SK-N-SH treated with all-trans-retinoic acid at 6 μM for 48 hours (cell line): ENCODE data around the gene MLH1.
A peak's percentile ranks its signal among the peaks of the same experiment; 100 is the strongest.

Experiments used
- ATAC-seq: fragments of 200-7000 bp; cut with Tn5 transposase; 3 replicates; pipeline ENCODE4 v1.9.1; 2020; ENCODE audit warnings: mild to moderate bottlenecking, moderate library complexity
- CSDC2 ChIP-seq: fragments of 250-450 bp; sonication (Bioruptor Pico); IDR thresholded peaks from 2 replicates; pipeline ENCODE4 v1.5.0; 2020; ENCODE audit warnings: mild to moderate bottlenecking, moderate library complexity
- ESRRG ChIP-seq: fragments of 250-450 bp; sonication (Bioruptor Pico); IDR thresholded peaks from 2 replicates; pipeline ENCODE4 v1.6.1; 2021; ENCODE audit warnings: mild to moderate bottlenecking
- GLIS3 ChIP-seq: fragments of 250-450 bp; sonication (Bioruptor Pico); IDR thresholded peaks from 2 replicates; pipeline ENCODE4 v1.5.0; 2020; ENCODE audit warnings: mild to moderate bottlenecking, moderate library complexity
- ISL1 ChIP-seq: fragments of 250-450 bp; sonication (Bioruptor Pico); IDR thresholded peaks from 2 replicates; pipeline ENCODE4 v2.1.2; 2022; ENCODE audit warnings: mild to moderate bottlenecking, moderate library complexity
- OSR1 ChIP-seq: fragments of 250-450 bp; sonication (Bioruptor Pico); IDR thresholded peaks from 2 replicates; pipeline ENCODE4 v1.8.0; 2022; ENCODE audit warnings: moderate library complexity, mild to moderate bottlenecking, inconsistent platforms
- PATZ1 ChIP-seq: fragments of 250-450 bp; sonication (Bioruptor Pico); IDR thresholded peaks from 2 replicates; pipeline ENCODE4 v1.8.0; 2020; ENCODE audit warnings: mild to moderate bottlenecking, moderate library complexity, borderline replicate concordance
- POU6F1 ChIP-seq: fragments of 250-450 bp; sonication (Bioruptor Pico); IDR thresholded peaks from 2 replicates; pipeline ENCODE4 v1.8.0; 2021; ENCODE audit warnings: low read depth, mild to moderate bottlenecking, moderate library complexity, borderline replicate concordance
- PPARA ChIP-seq: fragments of 250-450 bp; sonication (Bioruptor Pico); IDR thresholded peaks from 2 replicates; pipeline ENCODE4 v1.5.0; 2020; ENCODE audit warnings: mild to moderate bottlenecking, borderline replicate concordance
- RARB ChIP-seq: fragments of 250-450 bp; sonication (Bioruptor Pico); IDR thresholded peaks from 2 replicates; pipeline ENCODE4 v1.8.0; 2021; ENCODE audit warnings: mild to moderate bottlenecking, moderate library complexity
- SNAI2 ChIP-seq: fragments of 250-450 bp; sonication (Bioruptor Pico); IDR thresholded peaks from 2 replicates; pipeline ENCODE4 v1.5.0; 2020; ENCODE audit warnings: mild to moderate bottlenecking, moderate library complexity
- TCF4 ChIP-seq: fragments of 250-450 bp; sonication (Bioruptor Pico); IDR thresholded peaks from 2 replicates; pipeline ENCODE4 v1.8.0; 2021; ENCODE audit warnings: mild to moderate bottlenecking, moderate library complexity, borderline replicate concordance
- TOX ChIP-seq: fragments of 250-450 bp; sonication (Bioruptor Pico); IDR thresholded peaks from 2 replicates; pipeline ENCODE4 v1.8.0; 2021; ENCODE audit warnings: mild to moderate bottlenecking, moderate library complexity, borderline replicate concordance
- ZC3H10 ChIP-seq: fragments of 250-450 bp; sonication (Bioruptor Pico); IDR thresholded peaks from 2 replicates; pipeline ENCODE4 v1.5.1; 2021; ENCODE audit warnings: mild to moderate bottlenecking, moderate library complexity
- ZFP3 ChIP-seq: fragments of 250-450 bp; sonication (Bioruptor Pico); IDR thresholded peaks from 2 replicates; pipeline ENCODE4 v1.5.0; 2020; ENCODE audit warnings: mild to moderate bottlenecking, moderate library complexity
- ZNF70 ChIP-seq: fragments of 450-650 bp; formaldehyde crosslinking; IDR thresholded peaks from 2 replicates; pipeline ENCODE4 v1.5.0; 2020; ENCODE audit warnings: mild to moderate bottlenecking, moderate library complexity
- ZNF8 ChIP-seq: fragments of 450-650 bp; formaldehyde crosslinking; IDR thresholded peaks from 2 replicates; pipeline ENCODE4 v1.5.0; 2020; ENCODE audit warnings: mild to moderate bottlenecking, moderate library complexity
- TF ChIP-seq, protein P1 (sequence below): fragments of 250-450 bp; sonication (Bioruptor Pico); IDR thresholded peaks from 2 replicates; pipeline ENCODE4 v1.5.1; 2020; ENCODE audit warnings: low read depth, mild to moderate bottlenecking, moderate library complexity
- TF ChIP-seq, protein P2 (sequence below): fragments of 250-450 bp; sonication (Bioruptor Pico); IDR thresholded peaks from 2 replicates; pipeline ENCODE4 v1.5.1; 2021; ENCODE audit warnings: mild to moderate bottlenecking, moderate library complexity
- TF ChIP-seq, protein P3 (sequence below): fragments of 250-450 bp; sonication (Bioruptor Pico); IDR thresholded peaks from 2 replicates; pipeline ENCODE4 v1.5.0; 2020; ENCODE audit warnings: mild to moderate bottlenecking, moderate library complexity

The MLH1 gene

GRCh38 chr3:37024092-37024491 is 30.8 kb downstream of the MLH1 start:
- 0 out of 3 replicates have a peak, but pooled peaks have one; percentile 32 for ATAC-seq
- TF ChIP-seq ESRRG (CRISPR knock-in tag) (no peak), ZNF70 (CRISPR knock-in tag) (no peak), ISL1 (no peak), ZFP3 (CRISPR knock-in tag) (no peak), TCF4 (CRISPR knock-in tag) (no peak), OSR1 (CRISPR knock-in tag) (no peak), ZNF8 (no peak), ZC3H10 (no peak), RARB (CRISPR knock-in tag) (no peak), PPARA (no peak), SNAI2 (CRISPR knock-in tag) (no peak), POU6F1 (CRISPR knock-in tag) (no peak), CSDC2 (CRISPR knock-in tag) (no peak)
- TF ChIP-seq, protein P1, sequence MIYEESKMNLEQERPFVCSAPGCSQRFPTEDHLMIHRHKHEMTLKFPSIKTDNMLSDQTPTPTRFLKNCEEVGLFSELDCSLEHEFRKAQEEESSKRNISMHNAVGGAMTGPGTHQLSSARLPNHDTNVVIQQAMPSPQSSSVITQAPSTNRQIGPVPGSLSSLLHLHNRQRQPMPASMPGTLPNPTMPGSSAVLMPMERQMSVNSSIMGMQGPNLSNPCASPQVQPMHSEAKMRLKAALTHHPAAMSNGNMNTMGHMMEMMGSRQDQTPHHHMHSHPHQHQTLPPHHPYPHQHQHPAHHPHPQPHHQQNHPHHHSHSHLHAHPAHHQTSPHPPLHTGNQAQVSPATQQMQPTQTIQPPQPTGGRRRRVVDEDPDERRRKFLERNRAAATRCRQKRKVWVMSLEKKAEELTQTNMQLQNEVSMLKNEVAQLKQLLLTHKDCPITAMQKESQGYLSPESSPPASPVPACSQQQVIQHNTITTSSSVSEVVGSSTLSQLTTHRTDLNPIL (CRISPR knock-in tag): no peak
- TF ChIP-seq, protein P2, sequence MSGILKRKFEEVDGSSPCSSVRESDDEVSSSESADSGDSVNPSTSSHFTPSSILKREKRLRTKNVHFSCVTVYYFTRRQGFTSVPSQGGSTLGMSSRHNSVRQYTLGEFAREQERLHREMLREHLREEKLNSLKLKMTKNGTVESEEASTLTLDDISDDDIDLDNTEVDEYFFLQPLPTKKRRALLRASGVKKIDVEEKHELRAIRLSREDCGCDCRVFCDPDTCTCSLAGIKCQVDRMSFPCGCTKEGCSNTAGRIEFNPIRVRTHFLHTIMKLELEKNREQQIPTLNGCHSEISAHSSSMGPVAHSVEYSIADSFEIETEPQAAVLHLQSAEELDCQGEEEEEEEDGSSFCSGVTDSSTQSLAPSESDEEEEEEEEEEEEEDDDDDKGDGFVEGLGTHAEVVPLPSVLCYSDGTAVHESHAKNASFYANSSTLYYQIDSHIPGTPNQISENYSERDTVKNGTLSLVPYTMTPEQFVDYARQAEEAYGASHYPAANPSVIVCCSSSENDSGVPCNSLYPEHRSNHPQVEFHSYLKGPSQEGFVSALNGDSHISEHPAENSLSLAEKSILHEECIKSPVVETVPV: no peak
- TF ChIP-seq, protein P3, sequence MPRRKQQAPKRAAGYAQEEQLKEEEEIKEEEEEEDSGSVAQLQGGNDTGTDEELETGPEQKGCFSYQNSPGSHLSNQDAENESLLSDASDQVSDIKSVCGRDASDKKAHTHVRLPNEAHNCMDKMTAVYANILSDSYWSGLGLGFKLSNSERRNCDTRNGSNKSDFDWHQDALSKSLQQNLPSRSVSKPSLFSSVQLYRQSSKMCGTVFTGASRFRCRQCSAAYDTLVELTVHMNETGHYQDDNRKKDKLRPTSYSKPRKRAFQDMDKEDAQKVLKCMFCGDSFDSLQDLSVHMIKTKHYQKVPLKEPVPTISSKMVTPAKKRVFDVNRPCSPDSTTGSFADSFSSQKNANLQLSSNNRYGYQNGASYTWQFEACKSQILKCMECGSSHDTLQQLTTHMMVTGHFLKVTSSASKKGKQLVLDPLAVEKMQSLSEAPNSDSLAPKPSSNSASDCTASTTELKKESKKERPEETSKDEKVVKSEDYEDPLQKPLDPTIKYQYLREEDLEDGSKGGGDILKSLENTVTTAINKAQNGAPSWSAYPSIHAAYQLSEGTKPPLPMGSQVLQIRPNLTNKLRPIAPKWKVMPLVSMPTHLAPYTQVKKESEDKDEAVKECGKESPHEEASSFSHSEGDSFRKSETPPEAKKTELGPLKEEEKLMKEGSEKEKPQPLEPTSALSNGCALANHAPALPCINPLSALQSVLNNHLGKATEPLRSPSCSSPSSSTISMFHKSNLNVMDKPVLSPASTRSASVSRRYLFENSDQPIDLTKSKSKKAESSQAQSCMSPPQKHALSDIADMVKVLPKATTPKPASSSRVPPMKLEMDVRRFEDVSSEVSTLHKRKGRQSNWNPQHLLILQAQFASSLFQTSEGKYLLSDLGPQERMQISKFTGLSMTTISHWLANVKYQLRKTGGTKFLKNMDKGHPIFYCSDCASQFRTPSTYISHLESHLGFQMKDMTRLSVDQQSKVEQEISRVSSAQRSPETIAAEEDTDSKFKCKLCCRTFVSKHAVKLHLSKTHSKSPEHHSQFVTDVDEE (CRISPR knock-in tag): no peak

GRCh38 chr3:37024820-37025405 is 31.6 kb downstream of the MLH1 start:
- TF ChIP-seq ZNF8: no peak
- TF ChIP-seq TOX: no peak
- TF ChIP-seq ZNF70 (CRISPR knock-in tag): no peak
- TF ChIP-seq RARB (CRISPR knock-in tag): no peak
- no peak for TF ChIP-seq SNAI2 (CRISPR knock-in tag)
- no peak for TF ChIP-seq PPARA
- TF ChIP-seq, protein P3 (CRISPR knock-in tag): no peak
- no peak for TF ChIP-seq TCF4 (CRISPR knock-in tag)
- TF ChIP-seq ESRRG (CRISPR knock-in tag): no peak
- TF ChIP-seq, protein P2: no peak
- TF ChIP-seq GLIS3 (CRISPR knock-in tag): no peak
- TF ChIP-seq PATZ1 (CRISPR knock-in tag): no peak
- TF ChIP-seq POU6F1 (CRISPR knock-in tag): no peak
- no peak for ATAC-seq
